H9 (cell line): ENCODE results near the gene PARD3. TPM values are rescaled to one million over a fixed set of nuclear protein-coding genes. Genes with fewer than 3 reads are reported as not detected.

Experiments used
- DNase-seq: peaks from one replicate; pipeline ENCODE4 v3.0.0-alpha.2; 2017
- H2AFZ ChIP-seq: one replicate; pipeline ENCODE4 v1.6.1; 2013; ENCODE audit warnings: mild to moderate bottlenecking, low read length, control low read depth, moderate library complexity
- H2AK5ac ChIP-seq: 2 replicates; pipeline ENCODE4 v1.6.1; 2013; ENCODE audit warnings: low read length, control low read depth, mixed read lengths; ENCODE audit not compliant: insufficient read length
- H2BK120ac ChIP-seq: one replicate; pipeline ENCODE4 v1.6.1; 2013; ENCODE audit warnings: low read depth, mild to moderate bottlenecking, low read length, control low read depth, inconsistent platforms; ENCODE audit not compliant: poor library complexity, severe bottlenecking
- H2BK12ac ChIP-seq: 2 replicates; pipeline ENCODE4 v1.6.1; 2013; ENCODE audit warnings: low read length, control low read depth, mixed read lengths, low read depth; ENCODE audit not compliant: insufficient read length
- H2BK15ac ChIP-seq: 2 replicates; pipeline ENCODE4 v1.6.1; 2013; ENCODE audit warnings: low read depth, low read length, control low read depth
- H2BK20ac ChIP-seq: one replicate; pipeline ENCODE4 v1.6.1; 2013; ENCODE audit warnings: low read depth, mild to moderate bottlenecking, low read length, control low read depth, inconsistent platforms; ENCODE audit not compliant: poor library complexity, severe bottlenecking
- H2BK5ac ChIP-seq: 2 replicates; pipeline ENCODE4 v1.6.1; 2013; ENCODE audit warnings: low read length, control low read depth, mixed read lengths; ENCODE audit not compliant: insufficient read length
- H3K14ac ChIP-seq: 2 replicates; pipeline ENCODE4 v1.6.1; 2013; ENCODE audit warnings: low read length, control low read depth; ENCODE audit not compliant: insufficient read depth
- H3K18ac ChIP-seq: 2 replicates; pipeline ENCODE4 v1.6.1; 2013; ENCODE audit warnings: low read depth, mild to moderate bottlenecking, mixed read lengths, low read length, control low read depth; ENCODE audit not compliant: insufficient read length
- H3K23ac ChIP-seq: 2 replicates; pipeline ENCODE4 v1.6.1; 2013; ENCODE audit warnings: low read length, control low read depth, mixed read lengths, low read depth; ENCODE audit not compliant: insufficient read length
- H3K23me2 ChIP-seq: 2 replicates; pipeline ENCODE4 v1.6.1; 2013; ENCODE audit warnings: low read depth, mild to moderate bottlenecking, mixed read lengths, low read length, control low read depth; ENCODE audit not compliant: insufficient read length, poor library complexity, severe bottlenecking
- H3K27ac ChIP-seq: 2 replicates; pipeline ENCODE4 v1.5.1; 2013; ENCODE audit warnings: low read length, control low read depth, mixed read lengths, low read depth; ENCODE audit not compliant: insufficient read length
- H3K27me3 ChIP-seq: 2 replicates; pipeline ENCODE4 v1.6.1; 2013; ENCODE audit warnings: low read length, control low read depth, inconsistent platforms; ENCODE audit not compliant: insufficient read depth
- H3K4ac ChIP-seq: 2 replicates; pipeline ENCODE4 v1.6.1; 2013; ENCODE audit warnings: low read depth, mild to moderate bottlenecking, control low read depth, inconsistent platforms, low read length, moderate library complexity
- H3K4me1 ChIP-seq: 2 replicates; pipeline ENCODE4 v1.6.1; 2013; ENCODE audit warnings: low read length, control low read depth, inconsistent platforms; ENCODE audit not compliant: insufficient read depth
- H3K4me2 ChIP-seq: 2 replicates; pipeline ENCODE4 v1.6.1; 2013; ENCODE audit warnings: low read length, control low read depth, mixed read lengths; ENCODE audit not compliant: insufficient read length, insufficient read depth
- H3K56ac ChIP-seq: 2 replicates; pipeline ENCODE4 v1.6.1; 2013; ENCODE audit warnings: low read depth, mild to moderate bottlenecking, mixed read lengths, low read length, control low read depth; ENCODE audit not compliant: insufficient read length
- H3K79me1 ChIP-seq: 2 replicates; pipeline ENCODE4 v1.6.1; 2013; ENCODE audit warnings: low read depth, mild to moderate bottlenecking, moderate library complexity, low read length, control low read depth, inconsistent platforms; ENCODE audit not compliant: insufficient read depth, poor library complexity, severe bottlenecking
- H3K79me2 ChIP-seq: 2 replicates; pipeline ENCODE4 v1.6.1; 2013; ENCODE audit warnings: low read length, control low read depth, inconsistent platforms; ENCODE audit not compliant: insufficient read depth
- H3K9ac ChIP-seq: 2 replicates; pipeline ENCODE4 v1.6.1; 2013; ENCODE audit warnings: low read length, control low read depth, mixed read lengths; ENCODE audit not compliant: insufficient read length; ENCODE audit errors: extremely low read depth
- H3K9me3 ChIP-seq: one replicate; pipeline ENCODE4 v1.6.1; 2013; ENCODE audit warnings: low read depth, low read length, inconsistent platforms; ENCODE audit not compliant: control insufficient read depth
- H3T11ph ChIP-seq: one replicate; pipeline ENCODE4 v1.6.1; 2013; ENCODE audit warnings: mild to moderate bottlenecking, low read length, control low read depth, inconsistent platforms
- H4K20me1 ChIP-seq: one replicate; pipeline ENCODE4 v1.6.1; 2013; ENCODE audit not compliant: control insufficient read depth, insufficient read length, insufficient read depth
- H4K5ac ChIP-seq: 2 replicates; pipeline ENCODE4 v1.6.1; 2013; ENCODE audit warnings: low read depth, mild to moderate bottlenecking, mixed read lengths, low read length, control low read depth; ENCODE audit not compliant: insufficient read length
- H4K8ac ChIP-seq: replicated peaks from 2 replicates; pipeline ENCODE4 v1.6.1; 2013; ENCODE audit warnings: low read length, control low read depth, mixed read lengths, low read depth; ENCODE audit not compliant: insufficient read length
- H4K91ac ChIP-seq: 2 replicates; pipeline ENCODE4 v1.6.1; 2013; ENCODE audit warnings: low read depth, mild to moderate bottlenecking, moderate library complexity, mixed read lengths, low read length, control low read depth; ENCODE audit not compliant: insufficient read length
- H3K27ac Mint-ChIP-seq, 3 experiments: 2 replicates in 2 of 3; 3 replicates in 1 of 3; pipeline ENCODE4 v1.8.0; 2020 to 2021; ENCODE audit warnings: mixed read lengths in 3 of 3, mild to moderate bottlenecking in 1 of 3, moderate library complexity in 1 of 3
- H3K27me3 Mint-ChIP-seq: 2 replicates; pipeline ENCODE4 v1.8.0; 2021; ENCODE audit warnings: low read depth, mild to moderate bottlenecking, moderate library complexity, mixed read lengths
- H3K36me3 Mint-ChIP-seq, 3 experiments: 2 replicates in 2 of 3; 3 replicates in 1 of 3; pipeline ENCODE4 v1.8.0; 2020 to 2021; ENCODE audit warnings: low read depth in 3 of 3, mixed read lengths in 3 of 3; ENCODE audit not compliant: insufficient read depth in 1 of 3
- H3K4me1 Mint-ChIP-seq, 2 experiments: 2 replicates each; pipeline ENCODE4 v1.8.0; 2020; ENCODE audit warnings: mixed read lengths in 2 of 2
- H3K4me3 Mint-ChIP-seq, 2 experiments: 2 replicates in 1 of 2; 3 replicates in 1 of 2; pipeline ENCODE4 v1.8.0; 2020 to 2021; ENCODE audit warnings: mild to moderate bottlenecking in 2 of 2, mixed read lengths in 2 of 2, moderate library complexity in 1 of 2
- H3K9me3 Mint-ChIP-seq, 2 experiments: 2 replicates in 1 of 2; 3 replicates in 1 of 2; pipeline ENCODE4 v1.8.0; 2020; ENCODE audit warnings: mild to moderate bottlenecking in 2 of 2, mixed read lengths in 2 of 2, moderate library complexity in 1 of 2
- WGBS: extraction: QIAGEN DNeasy Blood & Tissue Kit; methylation state at CpG from one replicate; pipeline ENCODE4 v1.1.7; 2013; ENCODE audit warnings: missing lambda C conversion rate, low lambda C conversion rate, mixed read lengths; ENCODE audit not compliant: insufficient read length; ENCODE audit errors: extremely low coverage; 5-methylcytosine and 5-hydroxymethylcytosine counted together
- total RNA-seq: library from RNA; stranded (reverse); gene quantifications from 2 replicates; pipeline ENCODE4 v1.2.1, GENCODE V29; 2021
- TF ChIP-seq, protein P1 (sequence below): fragments of 200-600 bp; sonication (generic); conservative IDR thresholded peaks from 3 replicates; pipeline ENCODE4 v1.8.0; 2021; ENCODE audit warnings: antibody characterized with exemption, mild to moderate bottlenecking

Gene PARD3
- total RNA-seq, 1 experiment from 2014 or later: 44.7 TPM

DNA sequence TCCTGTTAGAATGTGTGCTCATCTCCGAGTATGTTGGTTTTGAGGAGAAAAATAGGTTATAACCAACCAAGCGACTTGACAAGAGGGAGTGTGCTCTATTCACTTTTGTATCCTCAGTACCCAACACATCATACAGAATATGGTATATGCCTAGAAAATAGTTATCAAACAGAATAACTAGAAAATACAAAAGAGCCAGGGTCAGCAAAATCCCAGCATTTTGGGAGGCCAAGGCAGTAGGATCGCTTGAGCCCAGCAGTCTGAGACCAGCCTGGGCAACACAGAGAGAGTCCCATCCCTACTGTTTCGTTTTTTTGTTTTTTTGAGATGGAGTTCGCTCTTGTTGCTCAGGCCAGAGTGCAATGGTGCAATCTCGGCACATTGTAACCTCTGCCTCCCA lies 257.9 kb downstream of the PARD3 start:
- H2AFZ ChIP-seq: no peak overlapping the region
- Mint-ChIP-seq H3K27me3 (no peaks in the 10 kb centered on the region), H3K4me3 (no peak overlapping the region), H3K4me1 (peaks cover 8 to 9% of the 10 kb centered on the region in 2 experiments; a peak in 3 of 4 replicates), H3K27ac (no peak overlapping the region; a peak in 1 of 7 replicates), H3K9me3 (no peaks in the 10 kb centered on the region), H3K36me3 (no peaks in the 10 kb centered on the region; a peak in 1 of 7 replicates)
- no peak overlapping the region for H2BK5ac ChIP-seq
- no peak overlapping the region for H4K5ac ChIP-seq
- H4K20me1 ChIP-seq: no peaks in the 10 kb centered on the region
- H3T11ph ChIP-seq: no peak overlapping the region
- no peak overlapping the region for H3K4me2 ChIP-seq
- no peak overlapping the region for H2BK120ac ChIP-seq
- WGBS: no CpG with 5 or more reads among the region's 6 CpGs
- H3K79me1 ChIP-seq: no peaks in the 10 kb centered on the region
- no peaks in the 10 kb centered on the region for H3K9me3 ChIP-seq
- H2BK20ac ChIP-seq: no peak overlapping the region
- H3K14ac ChIP-seq: no peak overlapping the region
- no peak overlapping the region for H3K23ac ChIP-seq
- no peak overlapping the region for H4K91ac ChIP-seq
- H3K56ac ChIP-seq: no peak overlapping the region
- no peak overlapping the region for H2BK12ac ChIP-seq
- H3K4me1 ChIP-seq: no peaks in the 10 kb centered on the region; the same call in 1 of the 2 replicates
- no peak overlapping the region for H3K9ac ChIP-seq
- H3K27me3 ChIP-seq: no peaks in the 10 kb centered on the region
- no peak overlapping the region for H2BK15ac ChIP-seq
- H3K23me2 ChIP-seq: no peaks in the 10 kb centered on the region
- no peak overlapping the region for H2AK5ac ChIP-seq
- H3K4ac ChIP-seq: no peak overlapping the region
- no peak for DNase-seq
- H3K79me2 ChIP-seq: no peaks in the 10 kb centered on the region
- TF ChIP-seq, protein P1, sequence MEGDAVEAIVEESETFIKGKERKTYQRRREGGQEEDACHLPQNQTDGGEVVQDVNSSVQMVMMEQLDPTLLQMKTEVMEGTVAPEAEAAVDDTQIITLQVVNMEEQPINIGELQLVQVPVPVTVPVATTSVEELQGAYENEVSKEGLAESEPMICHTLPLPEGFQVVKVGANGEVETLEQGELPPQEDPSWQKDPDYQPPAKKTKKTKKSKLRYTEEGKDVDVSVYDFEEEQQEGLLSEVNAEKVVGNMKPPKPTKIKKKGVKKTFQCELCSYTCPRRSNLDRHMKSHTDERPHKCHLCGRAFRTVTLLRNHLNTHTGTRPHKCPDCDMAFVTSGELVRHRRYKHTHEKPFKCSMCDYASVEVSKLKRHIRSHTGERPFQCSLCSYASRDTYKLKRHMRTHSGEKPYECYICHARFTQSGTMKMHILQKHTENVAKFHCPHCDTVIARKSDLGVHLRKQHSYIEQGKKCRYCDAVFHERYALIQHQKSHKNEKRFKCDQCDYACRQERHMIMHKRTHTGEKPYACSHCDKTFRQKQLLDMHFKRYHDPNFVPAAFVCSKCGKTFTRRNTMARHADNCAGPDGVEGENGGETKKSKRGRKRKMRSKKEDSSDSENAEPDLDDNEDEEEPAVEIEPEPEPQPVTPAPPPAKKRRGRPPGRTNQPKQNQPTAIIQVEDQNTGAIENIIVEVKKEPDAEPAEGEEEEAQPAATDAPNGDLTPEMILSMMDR: no peak
- H4K8ac ChIP-seq: no peak overlapping the region
- no peak overlapping the region for H3K27ac ChIP-seq
- H3K18ac ChIP-seq: no peak overlapping the region
